Panc1 (cell line): Measurements from ENCODE around the gene MYO1B. TPM values are rescaled to one million over a fixed set of nuclear protein-coding genes. Genes with fewer than 3 reads are reported as not detected.

Experiments
- ATAC-seq: fragments of 200-7000 bp; cut with Tn5 transposase; 2 replicates; pipeline ENCODE4 v1.9.1; 2020; ENCODE audit warnings: mild to moderate bottlenecking, moderate library complexity
- BruUV-seq: library from RNA; stranded (reverse); fragments of 400-500 nt; replicated peaks from 2 replicates; lab custom pipeline; 2021; lab: Mats Ljungman, UMichigan
- CTCF ChIA-PET: fragments of 300-600 bp; sonication (Branson Sonifier 250); formaldehyde crosslinking; loops from one replicate; lab custom pipeline; 2022; ENCODE audit warnings: antibody characterized with exemption; lab: Charles Lee
- POLR2A ChIA-PET: fragments of 300-600 bp; sonication (Branson Sonifier 250); formaldehyde crosslinking; loops from one replicate; lab custom pipeline; 2022; ENCODE audit warnings: antibody characterized with exemption; lab: Charles Lee
- DNase-seq: peaks from one replicate; pipeline ENCODE4 v3.0.0-alpha.2; 2010; ENCODE audit warnings: low read depth, low spot score
- H3K27ac ChIP-seq: 2 replicates; pipeline ENCODE4 v1.5.1; 2011; ENCODE audit warnings: mild to moderate bottlenecking, low read length, inconsistent platforms
- H3K27me3 ChIP-seq: fragments of 200-500 bp; sonication (Bioruptor generic); 2 replicates; pipeline ENCODE4 v1.6.0; 2014; ENCODE audit warnings: low read length, inconsistent platforms; ENCODE audit not compliant: control insufficient read depth, insufficient read depth
- H3K36me3 ChIP-seq: fragments of 200-500 bp; sonication (Bioruptor generic); 2 replicates; pipeline ENCODE4 v1.5.1; 2014; ENCODE audit warnings: inconsistent platforms, mild to moderate bottlenecking, low read length, moderate library complexity; ENCODE audit not compliant: control insufficient read depth, insufficient read depth
- H3K4me1 ChIP-seq: 2 replicates; pipeline ENCODE4 v1.5.1; 2011; ENCODE audit warnings: inconsistent platforms, mild to moderate bottlenecking, low read length, moderate library complexity; ENCODE audit not compliant: control insufficient read depth, insufficient read depth
- H3K4me3 ChIP-seq, 2 experiments: 2 replicates each; pipeline ENCODE4 v1.5.1; 2011 to 2012; ENCODE audit warnings: low read depth in 2 of 2, low read length in 2 of 2, mild to moderate bottlenecking in 2 of 2, inconsistent platforms in 1 of 2, moderate library complexity in 1 of 2
- H3K9me3 ChIP-seq: fragments of 200-500 bp; sonication (Bioruptor generic); 2 replicates; pipeline ENCODE4 v1.5.1; 2014; ENCODE audit warnings: low read depth, mild to moderate bottlenecking, inconsistent platforms, low read length, moderate library complexity; ENCODE audit not compliant: control insufficient read depth, insufficient read depth
- POLR2AphosphoS5 ChIP-seq: IDR thresholded peaks from 2 replicates; pipeline ENCODE4 v1.6.1; 2012; ENCODE audit warnings: mild to moderate bottlenecking, low read depth, low read length, moderate library complexity
- SIN3A ChIP-seq: IDR thresholded peaks from 2 replicates; pipeline ENCODE4 v1.6.1; 2012; ENCODE audit warnings: low read depth, mild to moderate bottlenecking, low read length, moderate library complexity, borderline replicate concordance; ENCODE audit not compliant: insufficient read depth
- TCF7L2 ChIP-seq: IDR thresholded peaks from 2 replicates; pipeline ENCODE4 v1.6.1; 2011; ENCODE audit warnings: mild to moderate bottlenecking, low read depth, low read length, inconsistent platforms
- in situ Hi-C: cut with HindIII; loops from 2 replicates; pipeline ENCODE4 v1.10.0; 2016; ENCODE audit warnings: low sequenced_read_pairs, low pct_unique_long_range_greater_than_20kb
- intact Hi-C: fragments of 100-400 bp; cut with micrococcal nuclease; formaldehyde crosslinking; loops from one replicate; pipeline ENCODE4 v1.10.0; 2022; ENCODE audit not compliant: unreplicated experiment
- total RNA-seq: library from RNA; stranded (reverse); gene quantifications from one replicate; pipeline ENCODE4 v1.2.1, GENCODE V29; 2021; ENCODE audit not compliant: unreplicated experiment
- TF ChIP-seq, protein P1 (sequence below), 2 experiments: IDR thresholded peaks; 2 replicates each; pipeline ENCODE4 v1.6.1; 2011 to 2012; ENCODE audit warnings: low read depth in 2 of 2, control low read depth in 1 of 2, low read length in 1 of 2, mild to moderate bottlenecking in 1 of 2, moderate library complexity in 1 of 2; ENCODE audit not compliant: insufficient read depth in 1 of 2
- TF ChIP-seq, protein P2 (sequence below): fragments of 450-650 bp; IDR thresholded peaks from 2 replicates; pipeline ENCODE4 v1.5.1; 2017; ENCODE audit warnings: mild to moderate bottlenecking

The MYO1B gene
- total RNA-seq, 1 experiment from 2014 or later = 51.5 TPM

DNA sequence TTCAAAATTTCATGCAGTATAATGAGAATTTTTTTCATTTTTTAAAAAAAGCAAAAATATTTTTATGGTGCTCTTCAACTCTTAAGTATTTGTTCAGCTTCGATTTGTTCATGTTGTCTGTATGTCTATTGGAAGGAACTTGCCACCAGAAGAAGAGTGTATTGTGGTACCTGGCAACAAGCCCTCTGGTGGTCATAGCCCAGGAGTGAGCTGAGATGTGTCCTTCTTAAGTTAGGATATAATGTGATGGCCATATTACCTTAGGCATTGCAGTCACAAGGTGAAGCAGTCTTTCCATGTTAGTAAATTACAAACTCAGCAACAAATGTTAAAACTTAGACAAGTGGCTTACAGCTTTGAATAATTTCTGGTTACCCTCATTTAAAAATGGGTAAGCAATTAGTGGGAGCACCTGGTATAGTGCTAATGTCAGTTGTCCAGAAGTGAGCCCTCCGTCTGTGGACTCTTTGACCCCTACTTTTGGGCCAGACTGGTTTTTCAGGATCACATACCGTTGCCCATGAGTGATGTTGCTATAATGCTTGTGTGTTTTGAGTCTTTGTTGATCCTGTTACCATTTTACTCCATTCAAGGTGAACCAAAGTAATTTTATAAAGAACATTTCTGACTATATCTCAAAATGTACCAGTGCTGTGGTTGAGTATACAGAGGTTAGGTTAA, 57.4 kb downstream of the MYO1B start:
- in situ Hi-C loops (no loop called here), intact Hi-C loops (no loop called here)
- Histone ChIP-seq H3K4me1 (0 out of 2 replicates have a peak, but pooled peaks cover 4% of the 10 kb centered on the region), H3K36me3 (no peaks in the 10 kb centered on the region), H3K27me3 (no peaks in the 10 kb centered on the region), H3K4me3 (no peak overlapping the region), H3K27ac (no peak overlapping the region), H3K9me3 (no peaks in the 10 kb centered on the region)
- ChIA-PET CTCF (interaction anchor here (1.1 kb wide), 1 partner anchor 84 kb away, joined by 3 read pairs; no protein-coding TSS in a partner anchor), POLR2A (no interaction called here)
- BruUV-seq = no TSS peak
- ATAC-seq (peak; percentile 78), DNase-seq (no peak)
- TF ChIP-seq, protein P1, sequence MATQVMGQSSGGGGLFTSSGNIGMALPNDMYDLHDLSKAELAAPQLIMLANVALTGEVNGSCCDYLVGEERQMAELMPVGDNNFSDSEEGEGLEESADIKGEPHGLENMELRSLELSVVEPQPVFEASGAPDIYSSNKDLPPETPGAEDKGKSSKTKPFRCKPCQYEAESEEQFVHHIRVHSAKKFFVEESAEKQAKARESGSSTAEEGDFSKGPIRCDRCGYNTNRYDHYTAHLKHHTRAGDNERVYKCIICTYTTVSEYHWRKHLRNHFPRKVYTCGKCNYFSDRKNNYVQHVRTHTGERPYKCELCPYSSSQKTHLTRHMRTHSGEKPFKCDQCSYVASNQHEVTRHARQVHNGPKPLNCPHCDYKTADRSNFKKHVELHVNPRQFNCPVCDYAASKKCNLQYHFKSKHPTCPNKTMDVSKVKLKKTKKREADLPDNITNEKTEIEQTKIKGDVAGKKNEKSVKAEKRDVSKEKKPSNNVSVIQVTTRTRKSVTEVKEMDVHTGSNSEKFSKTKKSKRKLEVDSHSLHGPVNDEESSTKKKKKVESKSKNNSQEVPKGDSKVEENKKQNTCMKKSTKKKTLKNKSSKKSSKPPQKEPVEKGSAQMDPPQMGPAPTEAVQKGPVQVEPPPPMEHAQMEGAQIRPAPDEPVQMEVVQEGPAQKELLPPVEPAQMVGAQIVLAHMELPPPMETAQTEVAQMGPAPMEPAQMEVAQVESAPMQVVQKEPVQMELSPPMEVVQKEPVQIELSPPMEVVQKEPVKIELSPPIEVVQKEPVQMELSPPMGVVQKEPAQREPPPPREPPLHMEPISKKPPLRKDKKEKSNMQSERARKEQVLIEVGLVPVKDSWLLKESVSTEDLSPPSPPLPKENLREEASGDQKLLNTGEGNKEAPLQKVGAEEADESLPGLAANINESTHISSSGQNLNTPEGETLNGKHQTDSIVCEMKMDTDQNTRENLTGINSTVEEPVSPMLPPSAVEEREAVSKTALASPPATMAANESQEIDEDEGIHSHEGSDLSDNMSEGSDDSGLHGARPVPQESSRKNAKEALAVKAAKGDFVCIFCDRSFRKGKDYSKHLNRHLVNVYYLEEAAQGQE (IDR thresholded peaks at IDR 0.05; ENCODE audit: insufficient read depth in 1 of 2, low read depth in 2 of 2, low read length in 1 of 2) = no peak
- TF ChIP-seq, protein P2, sequence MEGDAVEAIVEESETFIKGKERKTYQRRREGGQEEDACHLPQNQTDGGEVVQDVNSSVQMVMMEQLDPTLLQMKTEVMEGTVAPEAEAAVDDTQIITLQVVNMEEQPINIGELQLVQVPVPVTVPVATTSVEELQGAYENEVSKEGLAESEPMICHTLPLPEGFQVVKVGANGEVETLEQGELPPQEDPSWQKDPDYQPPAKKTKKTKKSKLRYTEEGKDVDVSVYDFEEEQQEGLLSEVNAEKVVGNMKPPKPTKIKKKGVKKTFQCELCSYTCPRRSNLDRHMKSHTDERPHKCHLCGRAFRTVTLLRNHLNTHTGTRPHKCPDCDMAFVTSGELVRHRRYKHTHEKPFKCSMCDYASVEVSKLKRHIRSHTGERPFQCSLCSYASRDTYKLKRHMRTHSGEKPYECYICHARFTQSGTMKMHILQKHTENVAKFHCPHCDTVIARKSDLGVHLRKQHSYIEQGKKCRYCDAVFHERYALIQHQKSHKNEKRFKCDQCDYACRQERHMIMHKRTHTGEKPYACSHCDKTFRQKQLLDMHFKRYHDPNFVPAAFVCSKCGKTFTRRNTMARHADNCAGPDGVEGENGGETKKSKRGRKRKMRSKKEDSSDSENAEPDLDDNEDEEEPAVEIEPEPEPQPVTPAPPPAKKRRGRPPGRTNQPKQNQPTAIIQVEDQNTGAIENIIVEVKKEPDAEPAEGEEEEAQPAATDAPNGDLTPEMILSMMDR = peak; percentile 25; the same call in 1 of the 2 replicates

DNA sequence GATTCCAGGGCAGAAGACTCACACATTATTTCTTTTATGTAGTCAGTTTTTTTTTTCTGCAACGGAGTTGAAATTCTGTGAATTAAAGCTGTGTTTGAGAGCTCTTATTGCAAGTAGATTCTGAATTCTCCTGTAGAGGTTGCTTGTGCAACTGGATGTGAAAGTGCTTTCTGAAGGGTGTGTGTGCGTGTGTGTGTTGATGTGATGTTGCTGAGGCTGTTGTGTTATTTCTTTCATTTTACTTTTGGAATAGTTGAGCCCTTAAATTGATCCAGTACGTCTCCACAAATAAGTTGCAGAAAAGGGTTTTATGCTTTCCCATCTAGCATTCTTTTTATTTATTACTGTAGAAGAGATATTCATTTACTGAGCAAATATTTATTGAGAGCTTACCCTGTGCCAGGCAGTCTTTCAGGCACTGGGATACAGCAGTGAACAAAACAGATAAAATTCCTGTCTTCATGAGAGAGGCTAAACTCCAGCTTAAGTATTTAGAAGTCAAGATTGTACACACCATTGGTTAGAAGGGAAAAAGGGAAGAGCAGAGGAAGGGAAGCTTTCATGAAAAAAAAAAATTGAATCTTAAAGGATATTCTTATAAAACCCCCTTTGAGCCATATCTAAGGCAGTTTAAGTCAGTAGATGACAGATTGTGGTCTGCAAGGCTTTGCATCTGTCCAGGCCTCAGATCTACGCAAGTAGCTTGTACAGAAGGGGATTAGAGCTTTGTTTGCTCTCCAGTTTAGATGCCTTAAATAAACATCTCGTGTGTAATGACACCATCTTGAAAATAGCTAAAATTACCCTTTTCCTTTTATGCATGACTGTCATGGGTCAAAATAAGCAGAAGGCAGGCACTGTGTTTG, 58.2 kb downstream of the MYO1B start:
- H3K4me1 ChIP-seq = 0 out of 2 replicates have a peak, but pooled peaks cover 4% of the 10 kb centered on the region
- H3K9me3 ChIP-seq = no peaks in the 10 kb centered on the region
- no peak for ATAC-seq
- no peak overlapping the region for H3K4me3 ChIP-seq
- no peak overlapping the region for H3K27ac ChIP-seq
- ChIA-PET CTCF (interaction anchor here (1.1 to 1.3 kb wide), 2 partner anchors 85 kb away, joined by 3 read pairs; no protein-coding TSS in a partner anchor), POLR2A (no interaction called here)
- in situ Hi-C loops = no loop called here
- TF ChIP-seq, protein P2 = no peak
- TF ChIP-seq TCF7L2 = no peak
- no peak for TF ChIP-seq POLR2AphosphoS5
- TF ChIP-seq, protein P1 (IDR thresholded peaks at IDR 0.05; ENCODE audit: insufficient read depth in 1 of 2, low read depth in 2 of 2, low read length in 1 of 2) = no peak
- no peak for TF ChIP-seq SIN3A
- no peaks in the 10 kb centered on the region for H3K27me3 ChIP-seq
- BruUV-seq = no TSS peak
- no peak for DNase-seq
- H3K36me3 ChIP-seq = no peaks in the 10 kb centered on the region
- intact Hi-C loops = no loop called here
